Femur (tissue), 1 donor: ENCODE data around the gene TGFBI.

ENCODE experiments used
- DNase-seq: peaks from one replicate; pipeline ENCODE4 v3.0.0-alpha.2; 2017

Gene TGFBI

DNA sequence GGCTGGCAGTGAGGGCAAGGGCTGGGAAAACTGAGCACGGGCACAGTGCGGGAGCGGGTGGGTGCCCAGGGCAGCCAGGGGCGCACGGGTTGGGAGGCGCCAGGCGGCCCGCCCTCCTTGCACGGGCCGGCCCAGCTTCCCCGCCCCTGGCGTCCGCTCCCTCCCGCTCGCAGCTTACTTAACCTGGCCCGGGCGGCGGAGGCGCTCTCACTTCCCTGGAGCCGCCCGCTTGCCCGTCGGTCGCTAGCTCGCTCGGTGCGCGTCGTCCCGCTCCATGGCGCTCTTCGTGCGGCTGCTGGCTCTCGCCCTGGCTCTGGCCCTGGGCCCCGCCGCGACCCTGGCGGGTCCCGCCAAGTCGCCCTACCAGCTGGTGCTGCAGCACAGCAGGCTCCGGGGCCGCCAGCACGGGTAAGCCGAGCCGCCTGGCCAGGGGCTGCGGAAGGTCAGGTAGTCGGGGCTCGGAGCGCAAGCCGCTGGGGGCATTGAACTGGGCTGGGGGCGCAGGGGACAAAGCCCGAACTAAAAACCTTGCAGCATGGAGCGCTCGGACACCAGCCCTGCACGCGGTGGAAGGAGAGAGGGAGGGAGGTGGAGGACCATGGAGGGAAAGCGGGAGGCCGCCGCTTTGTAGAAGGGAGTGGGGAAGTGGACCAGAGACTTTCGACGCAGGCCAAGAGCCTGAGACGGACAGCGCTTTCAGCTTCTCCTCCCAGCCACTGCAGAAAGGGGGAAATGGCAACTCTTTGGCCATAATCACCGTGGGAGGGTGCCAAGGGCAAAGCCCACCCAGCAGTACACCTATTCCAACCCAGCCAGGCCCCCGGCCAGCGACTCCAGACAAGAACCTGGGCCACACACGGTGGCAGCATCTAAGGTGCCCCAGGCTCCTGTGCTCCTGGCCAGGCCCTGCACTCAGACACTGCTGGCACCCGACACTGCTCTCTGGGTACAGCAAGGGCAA, at the start of gene TGFBI:
TGFBI (plus strand) TSS at position 207 of the 961 bp plus-strand sequence; CDS start at position 275, 68 bp downstream.
- peak; percentile 80 for DNase-seq

DNA sequence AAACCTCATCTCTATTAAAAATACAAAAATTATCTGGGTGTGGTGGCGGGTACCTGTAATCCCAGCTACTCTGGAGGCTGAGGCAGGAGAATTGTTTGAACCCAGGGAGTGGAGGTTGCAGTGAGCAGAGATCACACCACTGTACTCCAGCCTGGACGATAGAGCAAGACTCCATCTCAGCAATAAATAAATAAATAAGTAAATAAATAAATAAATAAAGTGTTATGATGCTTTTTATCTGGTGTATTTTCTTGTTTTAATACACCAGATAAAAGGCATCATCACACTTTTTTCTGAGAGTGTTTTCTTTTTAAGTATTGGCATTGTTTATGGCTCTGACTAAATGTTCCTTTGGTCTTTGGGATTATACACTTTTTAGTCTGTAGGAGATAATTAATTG, 49.8 kb upstream of the TGFBI start:
- DNase-seq, result no peak

- peak; percentile 62 for DNase-seq
Observed at GRCh38 chr5:135979510-135979909, 49.3 kb upstream of the TGFBI start.

DNA sequence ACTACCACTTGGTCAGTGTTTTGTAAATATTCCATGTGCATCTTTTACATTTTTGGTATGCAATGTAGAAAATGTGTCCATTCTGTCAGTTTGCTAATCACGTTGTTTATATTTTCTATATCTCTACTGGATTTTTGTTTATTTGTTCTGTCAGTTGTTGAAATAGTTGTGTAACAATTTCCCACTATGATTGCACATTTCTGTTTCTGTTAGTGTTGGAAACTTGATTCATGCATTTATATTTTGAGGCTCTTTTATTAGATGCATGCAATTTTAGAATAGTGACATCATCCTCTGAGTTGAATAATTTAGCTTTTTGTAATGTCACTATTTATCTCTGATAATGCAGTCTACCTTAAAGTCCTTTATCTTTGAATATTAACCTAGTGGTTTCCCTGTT, 48.2 kb upstream of the TGFBI start:
- no peak for DNase-seq

DNA sequence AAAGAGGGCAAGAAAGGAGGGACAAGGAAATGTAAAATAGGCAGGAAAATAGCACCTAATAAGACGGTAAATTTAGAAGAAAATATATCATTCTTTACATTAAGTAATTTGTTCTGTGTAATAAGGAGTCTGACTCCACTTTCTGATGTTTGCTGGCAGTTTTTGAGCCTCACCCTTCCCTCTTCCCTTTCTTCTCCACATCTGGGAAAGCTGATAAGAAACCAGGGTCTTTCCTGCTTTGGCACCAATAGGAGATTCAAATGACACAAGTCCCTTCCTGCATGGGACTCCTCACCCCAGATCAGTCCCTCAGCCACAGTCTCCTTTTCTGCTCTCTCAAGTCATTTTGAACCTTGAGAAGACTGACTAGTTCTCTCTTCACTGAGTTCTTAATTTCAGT, 42.8 kb upstream of the TGFBI start:
- DNase-seq, result no peak

DNA sequence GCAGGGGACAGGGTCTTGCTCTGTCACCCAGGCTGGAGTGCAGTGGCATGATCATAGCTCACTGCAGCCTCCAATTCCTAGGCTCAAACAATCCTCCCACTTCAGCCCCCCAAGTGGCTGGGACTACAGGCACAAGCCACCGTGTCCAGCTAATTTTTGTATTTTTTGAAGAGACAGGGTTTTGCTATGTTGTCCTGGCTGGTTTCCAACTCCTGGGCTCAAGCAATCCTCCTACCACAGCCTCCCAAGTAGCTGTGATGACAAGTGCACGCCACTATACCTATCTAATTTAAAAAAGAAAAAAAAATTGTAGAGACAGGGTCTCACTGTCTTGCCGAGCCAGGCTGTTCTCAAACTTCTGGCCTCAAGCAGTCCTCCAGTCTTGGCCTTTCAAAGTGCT, 42.4 kb upstream of the TGFBI start:
- DNase-seq, result no peak

DNA sequence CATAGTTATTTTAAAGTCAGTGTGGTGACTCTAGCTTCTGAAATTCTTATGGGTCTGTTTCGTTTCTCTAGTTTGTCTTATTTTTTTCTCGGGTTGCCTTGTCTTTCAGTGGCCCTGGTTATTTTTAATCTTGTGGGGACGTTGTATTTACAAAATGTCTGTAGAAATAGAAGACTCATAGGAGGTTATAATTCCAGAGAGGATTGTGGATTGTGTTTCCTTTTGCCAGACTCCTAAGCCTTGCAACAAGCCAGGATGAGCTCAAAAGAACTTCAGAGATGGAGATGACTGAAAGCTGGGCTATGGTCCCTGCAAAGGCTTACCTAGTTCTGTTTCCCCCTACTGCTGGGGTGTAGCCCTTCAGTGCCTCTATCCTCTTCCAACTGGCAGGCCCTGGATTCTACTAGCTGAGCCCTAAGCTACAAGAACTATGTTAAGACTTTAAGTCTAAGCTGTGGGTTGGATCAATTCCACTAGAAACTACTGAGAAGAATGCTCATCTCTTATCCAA, 41.8 kb upstream of the TGFBI start:
- DNase-seq, result no peak

- DNase-seq, result no peak
Observed at GRCh38 chr5:135988546-135988945, 40.2 kb upstream of the TGFBI start.

DNA sequence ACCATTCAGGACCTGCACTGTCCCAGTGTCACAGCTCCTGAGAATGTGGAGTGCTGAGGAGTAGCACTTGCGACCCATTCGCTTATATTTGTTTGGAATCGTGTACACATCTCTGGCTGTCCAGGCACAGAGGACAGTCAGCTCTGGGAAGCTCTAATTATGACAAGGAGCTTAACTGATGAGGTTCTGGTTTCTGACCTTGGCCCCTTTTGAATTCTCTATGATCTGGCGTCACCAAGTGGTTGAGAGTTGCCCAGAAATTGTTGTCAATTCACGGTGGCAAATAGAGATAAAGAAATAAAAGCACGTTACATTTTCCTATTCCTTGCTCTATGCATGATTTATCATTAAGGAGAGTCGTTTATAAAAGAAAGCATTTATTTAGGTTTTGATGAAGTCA, 39.1 kb upstream of the TGFBI start:
- no peak for DNase-seq

DNA sequence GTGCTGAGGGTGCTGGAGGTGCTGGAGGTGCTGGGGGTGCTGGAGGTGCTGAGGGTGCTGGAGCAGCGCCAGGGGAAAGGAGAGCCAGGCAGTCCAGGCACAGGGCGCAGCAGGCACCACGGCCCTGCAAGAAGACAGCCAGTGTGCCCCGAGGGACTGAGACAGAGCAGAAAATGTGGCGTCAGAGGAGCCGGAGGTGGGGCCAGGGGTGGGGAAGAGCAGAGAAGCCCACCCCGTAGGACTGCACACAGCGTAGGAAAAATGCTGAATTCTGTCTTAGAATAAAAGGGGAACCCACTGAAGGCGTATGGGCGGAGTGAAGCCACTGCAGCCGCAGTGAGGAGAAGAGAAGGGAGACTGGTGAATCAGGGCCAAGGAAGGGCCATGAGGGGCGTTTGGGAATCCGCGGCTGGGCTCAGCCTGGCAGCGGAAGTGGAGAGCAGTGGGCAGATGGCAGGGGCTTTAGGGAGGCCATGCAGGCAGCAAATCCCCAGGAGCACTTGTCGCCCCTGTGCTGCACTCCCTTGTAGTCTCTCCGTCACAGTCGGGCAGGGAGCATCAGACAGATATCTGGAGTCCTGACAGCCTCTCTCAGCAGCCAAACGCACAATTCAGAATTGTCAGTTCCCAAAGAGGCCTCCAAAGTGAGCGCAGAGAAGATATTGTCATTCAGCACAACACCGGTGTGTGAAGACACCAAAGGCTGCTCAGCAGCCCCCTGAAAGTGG, 38.1 kb upstream of the TGFBI start:
- no peak for DNase-seq

DNA sequence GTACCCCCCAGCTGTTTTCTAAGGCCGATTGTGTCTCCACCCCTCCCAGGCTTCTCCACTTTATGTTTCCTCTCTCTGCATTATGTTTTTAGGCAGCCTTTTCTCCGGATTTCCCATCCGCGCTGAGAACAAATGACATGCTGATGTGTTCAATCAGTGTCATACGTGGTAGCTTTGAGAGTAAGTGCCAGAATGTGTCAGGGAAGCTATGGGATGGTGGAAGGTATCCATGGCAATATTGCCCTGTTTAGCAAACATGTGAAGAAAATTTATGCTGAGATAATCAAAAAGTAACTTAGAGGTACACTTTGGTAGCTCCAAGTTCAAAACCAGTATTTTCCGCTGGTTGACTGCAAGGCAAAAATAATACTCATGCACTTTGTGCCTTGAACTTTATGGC, 37.4 kb upstream of the TGFBI start:
- DNase-seq, result no peak

- no peak for DNase-seq
Observed at GRCh38 chr5:135993335-135993879, 35.4 kb upstream of the TGFBI start.

DNA sequence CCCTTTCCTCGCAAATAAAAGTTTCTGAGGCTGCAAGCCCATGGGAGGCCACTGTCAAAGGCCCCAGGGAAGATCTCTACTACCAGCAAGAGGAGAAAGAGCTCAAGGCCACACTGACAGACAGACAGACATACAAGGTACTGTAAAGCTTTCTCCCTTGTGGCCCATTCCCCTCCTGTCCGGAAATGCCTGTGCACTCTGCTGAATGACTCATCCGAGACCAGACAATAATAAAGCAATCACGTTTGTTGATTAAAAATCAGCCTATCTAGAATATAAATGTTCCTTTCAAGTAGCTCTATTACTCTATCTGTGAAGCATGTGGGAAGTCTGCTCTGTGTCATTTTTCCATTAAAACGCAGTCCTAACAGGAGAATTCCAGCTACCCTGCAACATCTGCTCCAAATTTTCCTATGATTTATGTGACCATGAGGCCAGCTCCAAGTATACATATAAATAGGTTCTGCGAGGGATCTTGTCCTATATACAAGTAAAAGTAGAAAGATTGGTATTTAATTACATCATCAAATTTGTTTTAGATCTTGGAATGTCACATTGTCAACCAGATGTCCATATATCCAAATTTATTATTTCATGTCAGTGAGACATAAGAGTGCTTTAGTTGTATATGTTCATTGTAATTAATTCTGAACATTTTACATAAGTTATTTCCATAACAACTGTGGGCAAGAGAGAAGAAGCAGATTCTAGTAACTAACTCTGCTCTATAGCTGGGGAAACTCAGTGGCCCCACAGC, 34.7 kb upstream of the TGFBI start:
- DNase-seq, result peak; percentile 68

DNA sequence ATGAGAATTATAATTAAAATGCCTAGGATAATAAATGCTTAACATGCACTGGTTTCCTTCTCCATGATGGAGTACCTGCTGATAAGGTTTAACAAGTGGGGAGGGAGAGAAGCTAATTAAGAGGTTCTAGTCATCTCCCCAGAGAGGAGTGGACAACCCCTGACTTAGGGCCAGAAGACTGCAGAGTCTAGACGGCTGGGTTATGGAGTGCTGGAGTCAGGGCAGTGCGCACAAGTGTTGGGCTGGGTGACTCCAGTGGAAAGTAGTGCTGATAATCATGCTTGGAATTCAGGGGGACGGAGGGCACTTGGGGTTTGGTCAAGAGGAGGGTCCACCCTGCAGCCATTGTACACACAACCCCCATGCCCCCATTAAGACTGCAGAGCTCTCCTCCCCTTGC, 32.8 kb upstream of the TGFBI start:
- no peak for DNase-seq

- DNase-seq, result no peak
Observed at GRCh38 chr5:135996611-135997010, 32.2 kb upstream of the TGFBI start.

GRCh38 chr5:135997673-135998335, 31.0 kb upstream of the TGFBI start:
- peak; percentile 20 for DNase-seq

DNA sequence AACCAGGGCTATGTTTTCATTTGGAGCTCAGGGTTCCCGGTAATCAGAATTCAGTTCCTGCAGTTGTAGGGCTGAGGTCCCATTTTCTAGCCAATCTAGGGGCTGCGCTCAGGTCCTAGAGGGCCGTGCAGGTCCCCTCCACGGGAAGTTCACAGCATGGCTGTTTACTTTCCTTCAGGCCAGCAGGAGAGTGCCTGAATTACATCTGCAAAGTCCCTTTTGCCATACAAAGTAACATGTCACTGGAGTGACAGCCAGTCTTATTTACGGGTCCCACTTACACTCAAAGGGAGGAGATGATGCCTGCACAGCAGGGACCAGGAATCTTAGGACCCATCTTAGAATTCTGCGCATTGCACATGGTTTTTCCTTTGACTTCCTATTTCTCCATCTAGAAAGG, 29.9 kb upstream of the TGFBI start:
- peak; percentile 7 for DNase-seq

- DNase-seq, result peak; percentile 28
Observed at GRCh38 chr5:135999406-136000139, 29.2 kb upstream of the TGFBI start.

DNA sequence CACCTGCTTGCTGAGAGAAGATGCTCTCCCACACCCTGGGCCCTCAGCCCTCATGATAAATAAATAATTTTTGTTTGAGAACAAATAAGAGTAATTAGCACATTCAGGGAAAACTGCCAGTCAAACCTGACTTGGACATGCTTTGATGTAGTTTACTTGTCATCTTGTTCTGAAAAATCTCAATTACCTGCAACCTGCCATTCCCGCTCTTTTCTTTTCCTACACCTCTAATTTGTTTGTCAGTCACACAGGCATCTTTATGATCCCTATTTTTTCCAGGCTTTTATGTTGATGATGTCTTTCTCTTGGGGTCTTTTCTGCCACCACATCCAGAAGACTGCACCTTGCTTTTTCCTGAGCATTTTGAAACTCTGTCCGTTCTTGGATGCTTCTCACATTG, 28.6 kb upstream of the TGFBI start:
- no peak for DNase-seq

GRCh38 chr5:136000932-136001331, 27.9 kb upstream of the TGFBI start:
- DNase-seq, result no peak

GRCh38 chr5:136001466-136001981, 27.3 kb upstream of the TGFBI start:
- DNase-seq, result peak; percentile 79
